Bronchial epithelial cell (primary cell): ENCODE data around the gene RUVBL1. TPM values are rescaled to one million over a fixed set of nuclear protein-coding genes. Genes with fewer than 3 reads are reported as not detected.

Source experiments
- DNase-seq: peaks from one replicate; pipeline ENCODE4 v3.0.0-alpha.2; 2010; ENCODE audit warnings: low read depth
- FAIRE-seq: peaks from 2 replicates; lab custom pipeline; 2011; peaks lifted over from hg19 to GRCh38; lab: Jason Lieb, UNC
- H3K27me3 ChIP-seq: 2 replicates; pipeline ENCODE4 v1.5.1; 2011; ENCODE audit warnings: low read length; ENCODE audit not compliant: control insufficient read depth, insufficient read depth
- H3K36me3 ChIP-seq: 2 replicates; pipeline ENCODE4 v1.5.1; 2011; ENCODE audit warnings: low read length; ENCODE audit not compliant: control insufficient read depth, insufficient read depth
- H3K4me3 ChIP-seq: 2 replicates; pipeline ENCODE4 v1.5.1; 2011; ENCODE audit warnings: mild to moderate bottlenecking, low read depth, low read length, control low read depth
- total RNA-seq: library from RNA; depleted of rRNA; stranded (reverse); fragments of >200 nt; gene quantifications from 2 replicates; pipeline ENCODE4 v1.2.1, GENCODE V29; 2014
- TF ChIP-seq, protein P1 (sequence below): IDR thresholded peaks from 2 replicates; pipeline ENCODE4 v1.5.1; 2011; ENCODE audit warnings: mild to moderate bottlenecking, moderate library complexity, low read length, control low read depth, inconsistent platforms; ENCODE audit not compliant: insufficient read depth, severe bottlenecking

RUVBL1 gene
- total RNA-seq, 1 donor from 2014 or later, result 60.8 TPM

DNA sequence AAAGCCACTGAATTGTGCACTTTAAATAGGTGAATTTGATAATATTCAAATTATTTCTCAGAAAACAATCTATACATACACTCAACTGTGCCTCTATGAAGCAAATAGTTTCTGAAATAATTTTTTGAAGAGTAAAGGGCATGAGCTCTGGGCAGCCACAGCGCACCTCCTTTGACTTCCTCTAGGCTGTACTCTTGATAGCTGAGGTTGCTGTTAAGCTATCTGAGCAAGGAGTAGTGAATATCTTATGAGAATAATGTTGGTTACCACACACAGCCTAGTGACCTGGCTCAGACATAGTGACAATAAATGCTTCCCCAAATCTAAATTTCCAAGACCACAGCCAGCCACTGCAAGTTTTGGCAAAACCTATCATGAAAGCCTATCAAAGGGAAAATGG lies 83.0 kb downstream of the RUVBL1 start:
- H3K27me3 ChIP-seq, result no peaks in the 10 kb centered on the region
- DNase-seq, result no peak
- TF ChIP-seq, protein P1, sequence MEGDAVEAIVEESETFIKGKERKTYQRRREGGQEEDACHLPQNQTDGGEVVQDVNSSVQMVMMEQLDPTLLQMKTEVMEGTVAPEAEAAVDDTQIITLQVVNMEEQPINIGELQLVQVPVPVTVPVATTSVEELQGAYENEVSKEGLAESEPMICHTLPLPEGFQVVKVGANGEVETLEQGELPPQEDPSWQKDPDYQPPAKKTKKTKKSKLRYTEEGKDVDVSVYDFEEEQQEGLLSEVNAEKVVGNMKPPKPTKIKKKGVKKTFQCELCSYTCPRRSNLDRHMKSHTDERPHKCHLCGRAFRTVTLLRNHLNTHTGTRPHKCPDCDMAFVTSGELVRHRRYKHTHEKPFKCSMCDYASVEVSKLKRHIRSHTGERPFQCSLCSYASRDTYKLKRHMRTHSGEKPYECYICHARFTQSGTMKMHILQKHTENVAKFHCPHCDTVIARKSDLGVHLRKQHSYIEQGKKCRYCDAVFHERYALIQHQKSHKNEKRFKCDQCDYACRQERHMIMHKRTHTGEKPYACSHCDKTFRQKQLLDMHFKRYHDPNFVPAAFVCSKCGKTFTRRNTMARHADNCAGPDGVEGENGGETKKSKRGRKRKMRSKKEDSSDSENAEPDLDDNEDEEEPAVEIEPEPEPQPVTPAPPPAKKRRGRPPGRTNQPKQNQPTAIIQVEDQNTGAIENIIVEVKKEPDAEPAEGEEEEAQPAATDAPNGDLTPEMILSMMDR, result no peak
- no peaks in the 10 kb centered on the region for H3K36me3 ChIP-seq
- FAIRE-seq, result no peak
- no peak overlapping the region for H3K4me3 ChIP-seq

DNA sequence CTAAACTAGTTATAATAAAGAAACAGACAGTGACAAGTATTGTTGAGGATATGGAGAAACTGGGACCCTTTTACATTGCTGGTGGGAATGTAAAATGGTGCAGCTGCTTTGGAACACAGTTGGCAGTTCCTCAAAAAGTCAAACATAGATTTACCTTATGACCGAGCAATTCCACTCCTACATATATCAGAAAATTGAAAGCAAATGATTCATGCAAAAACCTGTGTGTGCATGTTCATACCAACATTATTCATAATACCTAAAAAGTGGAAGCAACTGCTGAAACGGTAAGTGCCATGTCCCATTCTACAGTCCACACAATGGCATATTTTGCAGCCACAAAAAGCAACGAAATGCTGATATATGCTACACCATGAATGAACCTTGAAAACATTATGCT lies 83.6 kb downstream of the RUVBL1 start:
- DNase-seq (peak; percentile 72), FAIRE-seq (no peak)
- Histone ChIP-seq H3K36me3 (no peaks in the 10 kb centered on the region), H3K27me3 (no peaks in the 10 kb centered on the region), H3K4me3 (no peak overlapping the region)
- TF ChIP-seq, protein P1, result no peak

DNA sequence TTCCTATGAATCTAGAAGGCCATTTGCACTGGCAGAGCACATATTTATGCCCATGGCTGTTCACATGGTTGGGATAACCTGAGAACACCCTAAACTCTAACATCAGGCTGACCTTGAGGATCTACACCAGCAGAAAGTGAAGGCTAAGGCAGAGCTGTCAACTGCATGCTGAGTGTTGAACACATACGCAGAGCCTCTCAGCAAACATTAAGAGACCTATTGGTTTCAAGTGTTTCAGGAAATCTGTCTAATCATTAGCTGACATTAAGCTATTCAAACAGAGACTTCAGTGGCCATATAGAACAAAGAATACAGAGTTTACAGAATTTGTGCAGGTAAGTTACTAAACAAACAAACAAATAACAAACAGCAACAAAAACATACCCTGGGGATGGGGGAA lies 87.5 kb downstream of the RUVBL1 start:
- no peak for FAIRE-seq

DNA sequence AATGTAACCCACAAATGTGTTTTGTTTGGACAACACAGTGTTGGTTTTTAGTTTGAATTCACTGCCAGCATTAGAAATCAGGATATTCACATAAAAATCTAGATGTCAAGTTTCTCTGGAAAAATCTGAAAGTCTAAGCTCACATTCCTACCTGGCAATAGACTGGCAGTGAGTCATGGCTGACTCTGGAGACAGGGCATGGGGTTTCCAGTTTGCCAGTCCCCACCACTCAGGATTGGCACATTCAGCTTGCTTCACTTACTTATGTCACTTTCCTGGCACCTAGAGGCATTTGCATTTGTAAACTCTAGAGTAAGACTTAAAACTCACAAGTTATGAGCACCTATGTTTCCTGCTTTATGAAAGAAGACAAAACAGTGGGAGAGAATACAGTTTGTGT lies 90.5 kb downstream of the RUVBL1 start:
- no peak for FAIRE-seq
- peak; percentile 73 for DNase-seq
- TF ChIP-seq, protein P1, result no peak
- Histone ChIP-seq H3K36me3 (no peaks in the 10 kb centered on the region), H3K27me3 (no peaks in the 10 kb centered on the region), H3K4me3 (no peak overlapping the region)

More for the DNA sequence above, 87.5 kb downstream of the RUVBL1 start:
- DNase-seq, result no peak
- Histone ChIP-seq H3K36me3 (no peaks in the 10 kb centered on the region), H3K4me3 (no peak overlapping the region), H3K27me3 (no peaks in the 10 kb centered on the region)
- TF ChIP-seq, protein P1, result no peak

Other genes with a start within 250 kb of the RUVBL1 start
- under 0.01 TPM in 2 replicates for gene KBTBD12, start 208.6 kb downstream of the RUVBL1 start, total RNA-seq
- gene SEC61A1, start 71.4 kb downstream of the RUVBL1 start, total RNA-seq, result 202 and 256 TPM in 2 replicates
- 3.7 and 4.2 TPM in 2 replicates for gene EEFSEC, start 29.7 kb upstream of the RUVBL1 start, total RNA-seq